Putamen (tissue), 1 donor: Measurements from ENCODE around the gene KIAA1671.

ENCODE experiments used
- DNase-seq: peaks from one replicate; pipeline ENCODE4 v3.0.0-alpha.2; 2016; ENCODE audit warnings: low spot score

Gene KIAA1671

GRCh38 chr22:25146307-25146706, 193.8 kb downstream of the KIAA1671 start:
- DNase-seq = no peak

- no peak for DNase-seq
Observed at GRCh38 chr22:25146906-25147641, 194.6 kb downstream of the KIAA1671 start.

GRCh38 chr22:25147642-25147928, 195.1 kb downstream of the KIAA1671 start:
- no peak for DNase-seq

DNA sequence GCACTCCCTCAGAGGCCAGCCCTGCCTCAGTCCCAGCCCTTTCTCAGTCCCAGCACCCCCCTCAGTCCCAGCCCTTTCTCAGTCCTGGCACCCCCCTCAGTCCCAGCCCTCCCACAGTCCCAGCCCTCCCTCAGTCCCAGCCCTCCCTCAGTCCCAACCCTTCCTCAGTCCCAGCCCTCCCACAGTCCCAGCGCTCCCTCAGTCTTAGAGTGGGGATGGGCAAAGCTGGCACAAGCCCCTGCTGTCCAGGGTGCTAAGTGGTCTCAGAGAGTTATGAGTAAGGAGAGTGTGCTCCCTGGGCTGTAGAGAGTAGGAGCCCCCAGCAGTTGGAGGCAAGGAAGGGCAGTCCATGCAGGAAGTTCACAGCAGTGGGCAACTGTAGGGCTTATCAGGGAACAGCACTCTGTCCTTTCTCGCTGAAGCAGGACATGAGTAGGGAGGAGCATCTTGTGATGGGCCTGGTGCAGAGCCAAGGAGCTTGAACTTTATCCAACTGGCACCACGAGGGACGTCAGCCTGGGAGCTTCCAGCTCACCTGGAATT, 195.7 kb downstream of the KIAA1671 start:
- no peak for DNase-seq

DNA sequence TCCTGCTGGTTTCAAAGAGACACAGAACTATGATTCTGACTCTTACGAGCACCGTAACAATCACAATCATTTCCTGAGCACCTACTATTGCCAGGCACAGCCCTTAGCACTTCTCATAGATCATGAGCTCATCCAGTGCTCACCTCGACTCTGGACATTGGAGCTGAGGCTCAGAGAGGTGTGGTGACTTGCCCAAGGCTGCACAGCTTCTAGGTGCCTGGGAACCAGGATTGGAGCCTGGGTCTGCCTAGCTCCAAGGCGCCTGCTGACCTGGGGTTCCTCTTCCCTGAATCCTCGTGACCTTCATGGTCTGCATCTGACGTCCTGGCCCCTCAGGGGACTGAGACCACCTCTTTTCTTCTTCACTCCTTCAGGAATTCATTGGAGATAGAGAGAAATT, 196.5 kb downstream of the KIAA1671 start:
- DNase-seq = no peak

DNA sequence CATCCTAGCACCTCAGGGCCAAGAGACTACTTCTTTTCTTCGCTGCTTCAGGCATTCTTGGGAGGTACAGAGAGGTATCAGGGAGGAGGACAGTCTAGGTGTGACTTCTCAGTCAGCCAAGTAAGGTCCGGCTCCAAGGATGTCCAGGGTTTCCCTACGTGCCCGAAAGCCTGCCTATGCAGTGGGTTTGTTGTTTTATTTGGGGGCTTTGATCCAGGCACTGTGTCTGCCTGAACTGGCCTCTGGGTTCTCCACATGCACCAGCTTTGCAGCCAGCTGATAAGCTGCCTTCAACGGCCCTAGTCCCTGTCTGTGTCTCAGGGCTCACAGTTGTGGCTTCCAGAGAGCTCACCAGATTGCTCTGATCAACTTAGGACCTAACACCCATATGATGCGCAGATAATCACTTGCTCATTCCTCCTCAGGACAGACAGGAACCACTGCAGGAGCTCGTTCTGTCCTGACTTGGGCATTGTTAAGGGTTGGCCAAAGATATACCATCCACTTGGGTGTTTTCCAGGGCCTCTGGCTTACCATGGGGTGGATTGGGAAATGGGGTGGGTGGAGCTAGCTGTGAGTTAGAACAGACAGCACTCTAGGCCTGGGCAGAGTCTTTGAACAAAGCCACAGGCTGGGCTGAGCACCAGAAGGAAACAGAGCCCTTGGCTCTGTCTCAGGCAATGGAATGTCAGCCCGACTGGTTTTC, 201.6 kb downstream of the KIAA1671 start:
- DNase-seq = no peak

- no peak for DNase-seq
Observed at GRCh38 chr22:25154667-25154999, 202.1 kb downstream of the KIAA1671 start.

DNA sequence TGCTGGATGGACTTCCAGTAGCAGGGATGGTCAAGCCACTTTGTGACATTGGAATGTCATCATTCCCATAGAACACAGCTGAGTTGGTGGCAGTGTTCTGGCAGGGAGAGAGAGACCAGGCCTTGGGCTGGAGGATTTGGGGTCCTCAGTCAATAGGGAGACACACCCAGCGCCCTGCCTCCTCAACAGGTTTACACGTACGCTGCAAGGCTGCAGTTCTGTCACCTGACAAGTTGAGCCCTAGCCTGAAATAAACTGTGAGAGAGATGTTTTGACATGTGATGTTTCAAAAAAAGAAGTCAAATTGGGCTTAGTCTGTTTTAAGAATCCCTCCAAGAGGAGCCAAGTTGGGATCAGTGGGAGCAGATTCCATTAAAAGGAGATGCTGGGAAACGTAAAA, 204.2 kb downstream of the KIAA1671 start:
- DNase-seq = peak; percentile 43

DNA sequence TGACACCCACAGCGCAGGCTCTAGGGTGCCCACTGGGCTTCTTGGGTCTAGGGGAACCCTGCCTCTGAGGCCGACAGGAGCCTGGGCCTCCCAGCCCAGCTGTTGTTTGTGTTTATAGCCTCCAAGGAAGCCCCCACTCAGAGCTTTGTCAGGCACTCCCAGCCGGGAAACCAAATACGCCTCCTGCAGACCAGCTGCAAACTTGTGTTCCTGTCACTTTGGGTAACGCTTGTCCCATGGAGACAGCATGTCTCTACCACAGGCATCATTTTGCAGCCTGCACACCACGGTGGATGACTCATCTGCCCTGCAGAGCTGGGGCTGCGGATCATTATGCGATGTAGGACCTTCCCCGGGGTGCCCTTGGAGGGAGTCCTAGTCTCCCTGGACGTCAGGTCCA, 206.5 kb downstream of the KIAA1671 start:
- DNase-seq = no peak

DNA sequence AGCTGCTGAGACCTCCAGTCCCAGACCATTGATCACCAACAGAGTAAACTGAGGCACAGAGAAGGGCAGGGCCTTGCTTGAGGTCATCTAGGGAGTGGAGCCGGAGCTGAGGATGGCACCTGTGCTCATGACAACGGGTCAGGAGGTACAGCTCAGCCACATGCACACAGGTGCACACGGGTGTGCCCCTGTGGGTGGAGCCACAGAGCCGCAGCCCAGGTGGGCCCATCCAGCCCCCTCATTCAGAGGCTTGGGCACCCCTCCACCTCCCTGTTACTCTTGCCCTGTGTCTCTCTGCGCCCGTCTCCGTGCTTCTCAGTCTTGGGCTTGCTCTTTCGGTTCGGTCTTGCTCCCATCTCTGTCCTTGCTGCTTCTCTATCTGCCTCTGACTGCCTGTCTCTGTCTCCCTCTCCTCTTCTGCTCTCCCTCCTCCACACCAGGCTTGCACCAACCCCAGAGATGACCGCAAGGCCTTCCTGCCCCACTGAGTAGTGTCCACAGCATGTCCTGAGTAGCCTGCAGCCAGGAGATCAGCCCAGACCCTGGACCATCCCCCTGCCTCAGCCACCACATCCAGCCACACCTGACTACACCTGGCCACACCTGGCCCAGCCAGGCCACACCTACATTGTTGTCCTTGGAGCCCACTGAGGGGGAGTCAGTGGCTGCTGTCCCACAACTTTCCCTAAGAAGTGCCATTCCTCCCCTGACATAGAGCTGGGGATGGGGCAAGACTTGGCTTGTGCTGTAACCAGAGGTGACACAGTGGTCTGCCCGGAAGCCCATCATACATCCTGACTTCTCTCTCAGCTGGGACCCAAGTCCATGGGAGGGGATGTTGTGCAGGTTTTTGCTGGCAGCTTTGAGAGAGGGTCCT, 207.8 kb downstream of the KIAA1671 start:
- DNase-seq = no peak

DNA sequence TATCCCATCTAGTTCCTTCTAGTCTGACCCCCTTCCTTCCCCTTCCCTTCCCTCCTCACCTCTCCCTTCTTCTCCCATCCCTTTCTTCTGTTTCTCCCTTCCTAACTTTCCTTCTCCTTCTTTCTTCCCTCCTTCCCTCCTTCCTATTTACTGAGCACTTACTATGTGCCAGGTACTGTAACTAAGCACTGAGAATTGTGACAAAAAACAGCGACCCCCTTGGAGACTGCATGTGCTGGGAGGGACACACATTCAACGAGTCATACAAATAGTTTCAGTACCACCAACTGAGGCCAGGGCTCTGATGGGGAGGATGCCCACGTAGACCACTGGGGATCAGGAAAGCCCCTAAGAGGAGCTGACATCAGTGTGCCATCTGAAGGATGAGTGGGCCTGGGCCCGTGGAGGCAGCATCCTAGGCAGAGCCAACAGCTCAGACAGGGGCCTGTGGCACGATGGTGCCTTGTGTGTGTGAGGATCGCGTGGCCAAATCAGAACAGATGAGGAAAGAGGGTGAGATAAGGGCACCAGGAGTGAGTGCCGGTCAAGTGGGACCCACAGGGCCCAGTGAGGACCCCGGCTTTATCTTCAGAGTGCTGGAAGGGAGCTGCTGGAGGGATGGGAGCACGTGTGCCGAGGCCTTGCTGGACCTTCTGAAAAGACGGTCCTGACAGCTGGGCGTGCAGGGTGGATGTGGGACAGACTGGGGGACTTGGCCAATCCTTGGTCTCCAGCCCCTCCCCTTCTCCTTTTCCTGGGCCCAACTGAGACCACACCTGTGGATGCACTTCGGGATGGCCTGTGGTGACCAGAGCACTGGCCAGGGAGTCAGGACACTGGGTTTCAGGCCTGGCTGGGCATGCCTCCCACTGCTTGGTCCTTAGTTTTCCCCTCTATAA, 208.8 kb downstream of the KIAA1671 start:
- DNase-seq = no peak

GRCh38 chr22:25161916-25162530, 209.5 kb downstream of the KIAA1671 start:
- no peak for DNase-seq

DNA sequence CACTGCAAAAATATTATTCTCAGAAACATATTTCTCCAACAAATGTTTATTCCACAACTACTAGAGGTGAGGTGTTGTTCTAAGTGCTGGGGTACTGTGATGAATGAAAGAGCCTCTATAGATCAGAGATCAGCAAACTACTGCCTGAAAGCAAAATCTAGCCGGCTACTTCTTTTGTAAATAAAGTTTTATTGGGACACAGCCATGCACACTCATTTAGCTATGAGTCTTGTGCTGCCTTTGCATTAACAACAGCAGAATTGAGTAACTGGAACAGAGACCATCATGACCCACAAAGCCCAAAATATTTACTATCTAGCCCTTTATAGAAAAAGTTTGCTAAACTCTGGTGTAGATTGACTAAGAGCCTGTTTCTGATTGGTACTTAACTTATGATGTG, 210.0 kb downstream of the KIAA1671 start:
- no peak for DNase-seq

DNA sequence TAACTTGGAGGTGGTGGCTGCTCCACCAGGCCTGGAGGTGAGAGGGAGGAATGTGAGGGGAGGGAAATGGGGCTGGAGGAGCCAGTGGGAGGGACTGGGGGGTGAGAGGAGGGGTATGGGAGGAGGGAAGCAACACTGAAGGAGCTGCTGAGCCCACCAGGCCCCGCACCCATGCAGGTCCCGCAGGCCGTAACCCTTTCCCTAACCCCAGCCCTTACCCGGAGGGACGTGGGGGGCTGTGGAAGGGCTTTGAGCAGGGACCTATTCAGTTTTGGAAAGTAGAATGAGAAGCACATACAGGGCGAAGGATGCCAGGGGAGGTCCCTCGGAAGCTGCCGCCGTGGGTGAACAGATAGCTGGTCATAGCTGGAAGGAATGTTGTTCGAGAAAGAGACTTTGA, 213.3 kb downstream of the KIAA1671 start:
- DNase-seq = no peak

GRCh38 chr22:25166266-25167040, 213.9 kb downstream of the KIAA1671 start:
- DNase-seq = no peak

- DNase-seq = no peak
Observed at GRCh38 chr22:25167082-25167481, 214.6 kb downstream of the KIAA1671 start.

DNA sequence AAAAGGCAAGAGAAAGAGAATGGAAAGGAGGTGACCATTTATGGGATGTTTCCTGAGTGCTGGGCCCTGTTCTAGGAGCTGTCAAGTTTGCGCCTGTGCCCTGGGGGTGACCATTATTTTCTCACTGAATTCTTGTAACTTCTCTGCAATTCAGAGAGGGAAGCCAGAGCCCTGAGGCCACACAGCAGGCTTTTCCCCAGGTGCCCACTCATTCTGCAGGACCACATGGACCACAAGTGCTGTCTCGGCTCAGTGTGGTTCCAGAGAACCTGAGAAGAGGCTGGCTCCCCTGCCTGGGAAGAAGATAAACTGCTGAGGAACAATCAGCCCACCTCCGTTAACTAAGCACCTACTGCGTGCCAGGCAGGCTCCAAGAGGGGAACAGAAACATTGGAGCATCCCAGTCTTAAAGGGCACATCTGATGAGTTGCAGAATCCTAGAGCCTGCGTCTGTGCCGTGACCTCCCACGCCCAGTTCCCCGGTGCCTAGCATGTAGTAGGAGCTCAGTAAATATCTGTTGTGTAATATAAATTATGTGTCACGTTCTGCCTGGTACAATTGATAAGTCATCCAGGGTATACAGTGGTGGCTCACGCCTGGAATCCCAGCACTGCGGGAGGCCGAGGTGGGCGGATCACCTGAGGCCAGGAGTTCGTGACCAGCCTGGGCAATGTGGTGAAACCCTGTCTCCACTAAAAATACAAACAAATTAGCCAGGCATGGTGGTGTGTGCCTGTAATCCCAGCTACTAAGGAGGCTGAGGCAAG, 215.5 kb downstream of the KIAA1671 start:
- DNase-seq = no peak

DNA sequence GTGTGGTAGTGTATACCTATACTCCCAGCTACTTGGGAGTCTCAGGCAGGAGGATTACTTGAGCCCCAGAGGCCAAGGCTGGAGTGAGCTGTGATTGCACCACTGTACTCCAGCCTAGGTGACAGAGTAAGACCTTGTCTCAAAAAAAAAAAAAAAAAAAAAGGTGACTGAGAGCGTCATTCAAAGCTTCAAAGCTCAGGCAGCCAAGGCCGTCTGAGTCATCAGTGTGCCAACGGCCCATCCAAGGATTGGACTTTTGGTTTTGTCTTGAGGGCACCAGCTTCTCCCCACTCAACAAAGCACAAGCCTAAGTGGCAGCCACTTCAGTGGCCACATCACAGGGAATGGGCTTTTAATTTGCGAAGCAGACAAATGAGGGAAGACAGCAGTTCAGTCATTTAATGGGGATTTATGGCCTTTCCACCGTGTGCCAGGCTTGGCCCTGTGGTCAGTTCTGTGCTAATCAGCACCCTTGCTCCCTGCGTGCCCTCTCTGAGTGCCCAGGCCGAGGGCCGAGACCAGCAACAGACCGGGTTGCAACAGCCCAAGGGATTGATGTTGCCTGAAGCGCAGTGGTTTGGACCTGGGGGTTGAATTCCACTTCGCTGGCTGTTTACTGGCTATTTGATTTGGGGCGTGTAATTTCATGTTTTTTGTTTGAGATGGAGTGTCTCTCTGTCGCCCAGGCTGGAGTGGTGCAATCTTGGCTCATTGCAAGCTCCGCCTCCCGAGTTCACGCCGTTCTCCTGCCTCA, 216.9 kb downstream of the KIAA1671 start:
- DNase-seq = no peak

GRCh38 chr22:25170426-25170980, 218.0 kb downstream of the KIAA1671 start:
- DNase-seq = no peak
